ENCODE results near the gene MALAT1. TPM values are rescaled to one million over a fixed set of nuclear protein-coding genes. Genes with fewer than 3 reads are reported as not detected.
A peak's percentile ranks its signal among the peaks of the same experiment; 100 is the strongest.

Gene MALAT1
- total and polyA plus RNA-seq, 8 donors, result 251 to 5,615 (median 2,750) TPM

DNA sequence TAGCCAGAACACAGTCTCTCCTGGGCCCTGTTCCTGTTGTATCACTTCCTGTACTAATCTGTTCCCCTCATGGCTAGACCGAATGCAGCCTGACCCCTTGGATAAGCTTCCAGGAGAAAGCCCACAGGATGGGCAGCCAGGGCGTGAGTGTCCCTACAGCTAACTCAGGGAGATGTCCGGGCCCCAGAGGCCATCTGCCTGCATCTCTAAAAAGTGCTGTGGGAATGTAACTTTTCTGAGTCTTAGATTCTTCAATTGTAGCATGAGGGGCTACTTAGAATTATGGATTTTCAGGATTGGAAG is 7.7 kb upstream of the MALAT1 start:
- FAIRE-seq, result no peak
- H3K36me3 ChIP-seq, result no peaks in the 10 kb centered on the region
- no peak for ATAC-seq
- no peaks in the 10 kb centered on the region for H3K9me3 ChIP-seq
- H3K4me3 ChIP-seq, result no peak overlapping the region
- 81 to 90% methylated on average over 3 of the region's 3 CpGs for WGBS, 2 donors
- H3K27ac ChIP-seq, result peak overlapping the region; percentile 49 to 88 (median 76)
- peak in 2 of 6 donors; percentile 26 to 37 for DNase-seq
- TF ChIP-seq, protein P1, sequence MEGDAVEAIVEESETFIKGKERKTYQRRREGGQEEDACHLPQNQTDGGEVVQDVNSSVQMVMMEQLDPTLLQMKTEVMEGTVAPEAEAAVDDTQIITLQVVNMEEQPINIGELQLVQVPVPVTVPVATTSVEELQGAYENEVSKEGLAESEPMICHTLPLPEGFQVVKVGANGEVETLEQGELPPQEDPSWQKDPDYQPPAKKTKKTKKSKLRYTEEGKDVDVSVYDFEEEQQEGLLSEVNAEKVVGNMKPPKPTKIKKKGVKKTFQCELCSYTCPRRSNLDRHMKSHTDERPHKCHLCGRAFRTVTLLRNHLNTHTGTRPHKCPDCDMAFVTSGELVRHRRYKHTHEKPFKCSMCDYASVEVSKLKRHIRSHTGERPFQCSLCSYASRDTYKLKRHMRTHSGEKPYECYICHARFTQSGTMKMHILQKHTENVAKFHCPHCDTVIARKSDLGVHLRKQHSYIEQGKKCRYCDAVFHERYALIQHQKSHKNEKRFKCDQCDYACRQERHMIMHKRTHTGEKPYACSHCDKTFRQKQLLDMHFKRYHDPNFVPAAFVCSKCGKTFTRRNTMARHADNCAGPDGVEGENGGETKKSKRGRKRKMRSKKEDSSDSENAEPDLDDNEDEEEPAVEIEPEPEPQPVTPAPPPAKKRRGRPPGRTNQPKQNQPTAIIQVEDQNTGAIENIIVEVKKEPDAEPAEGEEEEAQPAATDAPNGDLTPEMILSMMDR (IDR thresholded peaks at IDR 0.05), result no peak
- intact Hi-C loops (cut with DNase I), result no loop called here
- peaks cover 55 to 72% (median 55%) of the 10 kb centered on the region in 3 donors for H3K4me1 ChIP-seq
- no peaks in the 10 kb centered on the region for H3K27me3 ChIP-seq

GRCh38 chr11:65491614-65492386 is 7.0 kb upstream of the MALAT1 start:
- WGBS, 2 donors, result 24 to 28% methylated on average over 17 of the region's 17 CpGs
- Histone ChIP-seq H3K4me3 (no peak overlapping the region), H3K27me3 (no peaks in the 10 kb centered on the region), H3K27ac (peak overlapping the region; percentile 49 to 88 (median 76)), H3K4me1 (peaks cover 62 to 79% (median 62%) of the 10 kb centered on the region in 3 donors), H3K9me3 (no peaks in the 10 kb centered on the region), H3K36me3 (no peaks in the 10 kb centered on the region)
- intact Hi-C loops (cut with DNase I), result no loop called here
- DNase-seq (peak; percentile 76 to 90 (median 81)), ATAC-seq (peak; percentile 46 to 62 (median 54)), FAIRE-seq (no peak)
- TF ChIP-seq, protein P1 (IDR thresholded peaks at IDR 0.05), result no peak

GRCh38 chr11:65492387-65492636 is 6.5 kb upstream of the MALAT1 start:
- no peaks in the 10 kb centered on the region for H3K27me3 ChIP-seq
- WGBS, 2 donors, result 75 to 84% methylated on average over 4 of the region's 4 CpGs
- peaks cover 64 to 80% (median 65%) of the 10 kb centered on the region in 3 donors for H3K4me1 ChIP-seq
- no peaks in the 10 kb centered on the region for H3K36me3 ChIP-seq
- FAIRE-seq, result no peak
- intact Hi-C loops (cut with DNase I), result no loop called here
- H3K9me3 ChIP-seq, result no peaks in the 10 kb centered on the region
- H3K27ac ChIP-seq, result peak overlapping the region in 3 of 4 donors; percentile 65 to 88 (median 87)
- TF ChIP-seq, protein P1 (IDR thresholded peaks at IDR 0.05), result no peak
- no peak for ATAC-seq
- no peak for DNase-seq
- no peak overlapping the region for H3K4me3 ChIP-seq

- no peaks in the 10 kb centered on the region for H3K27me3 ChIP-seq
- 59 to 70% methylated on average over 6 of the region's 6 CpGs for WGBS, 2 donors
- no peak overlapping the region for H3K4me3 ChIP-seq
- peaks cover 63 to 78% (median 64%) of the 10 kb centered on the region in 3 donors for H3K4me1 ChIP-seq
- no peaks in the 10 kb centered on the region for H3K36me3 ChIP-seq
- TF ChIP-seq, protein P1 (IDR thresholded peaks at IDR 0.05), result no peak
- intact Hi-C loops (cut with DNase I), result no loop called here
- DNase-seq (peak in 4 of 6 donors; percentile 46 to 70 (median 58)), ATAC-seq (peak in 1 of 4 donors; percentile 6), FAIRE-seq (no peak)
- H3K9me3 ChIP-seq, result no peaks in the 10 kb centered on the region
- H3K27ac ChIP-seq, result peak overlapping the region; percentile 61 to 88 (median 76)
Measured at GRCh38 chr11:65492637-65493366, 6.0 kb upstream of the MALAT1 start.

Measured in pancreas (tissue), 10 donors.